NOMO-1 treated with DMSO at 0.1 percent for 48 hours (cell line): ENCODE results near the gene TMEM238.
"Not testable (repeated sequence)": the region's sequence is repeated elsewhere in the genome, so short reads cannot be mapped to it uniquely, and the experiment has no call there.

ENCODE experiments used
- DNase-seq: peaks from one replicate; lab custom pipeline; 2025; ENCODE audit not compliant: unreplicated experiment; lab: John Stamatoyannopoulos, UW

The TMEM238 gene

GRCh38 chr19:55341595-55342531 lies 42.2 kb downstream of the TMEM238 start:
- DNase-seq, result no peak

- DNase-seq, result peak; percentile 21
These were observed 42.9 kb downstream of the TMEM238 start for GRCh38 chr19:55341171-55341588.

GRCh38 chr19:55340784-55341147 lies 43.3 kb downstream of the TMEM238 start:
- DNase-seq, result peak; percentile 14

- no peak for DNase-seq
These were observed 44.0 kb downstream of the TMEM238 start for GRCh38 chr19:55339889-55340783.

GRCh38 chr19:55339105-55339888 lies 44.8 kb downstream of the TMEM238 start, which contains the start of gene KMT5C:
Gene KMT5C, plus strand, starts transcription at chr19:55339876. Its CDS starts 2,061 bp downstream, at chr19:55341937.
- peak; percentile 100 for DNase-seq

GRCh38 chr19:55336101-55336500 lies 48.0 kb downstream of the TMEM238 start:
- DNase-seq, result no peak

- DNase-seq, result no peak
These were observed 50.2 kb downstream of the TMEM238 start for GRCh38 chr19:55333870-55334269.

GRCh38 chr19:55329791-55330190 lies 54.3 kb downstream of the TMEM238 start:
- not testable (repeated sequence) for DNase-seq
